Measurements from ENCODE around the gene ZDHHC5.
A peak's percentile ranks its signal among the peaks of the same experiment; 100 is the strongest.

The ZDHHC5 gene

GRCh38 chr11:57667736-57668433 lies at the start of gene ZDHHC5 (continued):
- no peak for TF ChIP-seq ZNF404 (tag by site-specific recombination; IDR thresholded peaks at IDR 0.05)
- no peak for TF ChIP-seq ZNF521 (tag by site-specific recombination; IDR thresholded peaks at IDR 0.05)
- no peak for TF ChIP-seq GLI4 (tag by site-specific recombination; IDR thresholded peaks at IDR 0.05)
- TF ChIP-seq, protein P1, sequence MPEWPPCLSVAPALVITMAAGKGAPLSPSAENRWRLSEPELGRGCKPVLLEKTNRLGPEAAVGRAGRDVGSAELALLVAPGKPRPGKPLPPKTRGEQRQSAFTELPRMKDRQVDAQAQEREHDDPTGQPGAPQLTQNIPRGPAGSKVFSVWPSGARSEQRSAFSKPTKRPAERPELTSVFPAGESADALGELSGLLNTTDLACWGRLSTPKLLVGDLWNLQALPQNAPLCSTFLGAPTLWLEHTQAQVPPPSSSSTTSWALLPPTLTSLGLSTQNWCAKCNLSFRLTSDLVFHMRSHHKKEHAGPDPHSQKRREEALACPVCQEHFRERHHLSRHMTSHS (tag by site-specific recombination; IDR thresholded peaks at IDR 0.05) = no peak
- peak; percentile 86 for TF ChIP-seq KLF16 (tag by site-specific recombination; IDR thresholded peaks at IDR 0.05)
- no peak for TF ChIP-seq ZNF623 (tag by site-specific recombination; IDR thresholded peaks at IDR 0.05)
- TF ChIP-seq ZNF266 (tag by site-specific recombination; IDR thresholded peaks at IDR 0.05; ENCODE audit: low read depth) = no peak
- TF ChIP-seq ZNF366 (tag by site-specific recombination; conservative IDR thresholded peaks at IDR 0.05) = no peak
- no peak for TF ChIP-seq ZNF830 (tag by site-specific recombination; IDR thresholded peaks at IDR 0.05; ENCODE audit: low read depth)
- TF ChIP-seq, protein P2, sequence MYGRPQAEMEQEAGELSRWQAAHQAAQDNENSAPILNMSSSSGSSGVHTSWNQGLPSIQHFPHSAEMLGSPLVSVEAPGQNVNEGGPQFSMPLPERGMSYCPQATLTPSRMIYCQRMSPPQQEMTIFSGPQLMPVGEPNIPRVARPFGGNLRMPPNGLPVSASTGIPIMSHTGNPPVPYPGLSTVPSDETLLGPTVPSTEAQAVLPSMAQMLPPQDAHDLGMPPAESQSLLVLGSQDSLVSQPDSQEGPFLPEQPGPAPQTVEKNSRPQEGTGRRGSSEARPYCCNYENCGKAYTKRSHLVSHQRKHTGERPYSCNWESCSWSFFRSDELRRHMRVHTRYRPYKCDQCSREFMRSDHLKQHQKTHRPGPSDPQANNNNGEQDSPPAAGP (tag by site-specific recombination; IDR thresholded peaks at IDR 0.05) = no peak
- TF ChIP-seq ZNF37A (tag by site-specific recombination; IDR thresholded peaks at IDR 0.05) = no peak
- TF ChIP-seq WT1 (tag by site-specific recombination; IDR thresholded peaks at IDR 0.05) = no peak; the same call in 1 of the 2 replicates
- no peak for TF ChIP-seq ZXDB (tag by site-specific recombination; IDR thresholded peaks at IDR 0.05)
- peak; percentile 21; the same call in 1 of the 2 replicates for TF ChIP-seq EGR2 (tag by site-specific recombination; IDR thresholded peaks at IDR 0.05; ENCODE audit: low read depth)
- no peak for TF ChIP-seq ZNF48 (tag by site-specific recombination; IDR thresholded peaks at IDR 0.05)
- no peak for TF ChIP-seq ZNF610 (tag by site-specific recombination; IDR thresholded peaks at IDR 0.05; ENCODE audit: borderline replicate concordance)
- no peak for TF ChIP-seq ZNF629 (tag by site-specific recombination; IDR thresholded peaks at IDR 0.05)
- TF ChIP-seq ZNF501 (tag by site-specific recombination; IDR thresholded peaks at IDR 0.05) = peak; percentile 49; the same call in 1 of the 2 replicates
- TF ChIP-seq, protein P3, sequence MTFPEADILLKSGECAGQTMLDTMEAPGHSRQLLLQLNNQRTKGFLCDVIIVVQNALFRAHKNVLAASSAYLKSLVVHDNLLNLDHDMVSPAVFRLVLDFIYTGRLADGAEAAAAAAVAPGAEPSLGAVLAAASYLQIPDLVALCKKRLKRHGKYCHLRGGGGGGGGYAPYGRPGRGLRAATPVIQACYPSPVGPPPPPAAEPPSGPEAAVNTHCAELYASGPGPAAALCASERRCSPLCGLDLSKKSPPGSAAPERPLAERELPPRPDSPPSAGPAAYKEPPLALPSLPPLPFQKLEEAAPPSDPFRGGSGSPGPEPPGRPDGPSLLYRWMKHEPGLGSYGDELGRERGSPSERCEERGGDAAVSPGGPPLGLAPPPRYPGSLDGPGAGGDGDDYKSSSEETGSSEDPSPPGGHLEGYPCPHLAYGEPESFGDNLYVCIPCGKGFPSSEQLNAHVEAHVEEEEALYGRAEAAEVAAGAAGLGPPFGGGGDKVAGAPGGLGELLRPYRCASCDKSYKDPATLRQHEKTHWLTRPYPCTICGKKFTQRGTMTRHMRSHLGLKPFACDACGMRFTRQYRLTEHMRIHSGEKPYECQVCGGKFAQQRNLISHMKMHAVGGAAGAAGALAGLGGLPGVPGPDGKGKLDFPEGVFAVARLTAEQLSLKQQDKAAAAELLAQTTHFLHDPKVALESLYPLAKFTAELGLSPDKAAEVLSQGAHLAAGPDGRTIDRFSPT (tag by site-specific recombination; IDR thresholded peaks at IDR 0.05) = 0 out of 2 replicates have a peak, but pooled peaks have one; percentile 16
- TF ChIP-seq ZSCAN18 (tag by site-specific recombination; IDR thresholded peaks at IDR 0.05) = no peak
- no peak for TF ChIP-seq ZNF248 (tag by site-specific recombination; IDR thresholded peaks at IDR 0.05)
- no peak for TF ChIP-seq ZNF416 (tag by site-specific recombination; IDR thresholded peaks at IDR 0.05)
- TF ChIP-seq, protein P4, sequence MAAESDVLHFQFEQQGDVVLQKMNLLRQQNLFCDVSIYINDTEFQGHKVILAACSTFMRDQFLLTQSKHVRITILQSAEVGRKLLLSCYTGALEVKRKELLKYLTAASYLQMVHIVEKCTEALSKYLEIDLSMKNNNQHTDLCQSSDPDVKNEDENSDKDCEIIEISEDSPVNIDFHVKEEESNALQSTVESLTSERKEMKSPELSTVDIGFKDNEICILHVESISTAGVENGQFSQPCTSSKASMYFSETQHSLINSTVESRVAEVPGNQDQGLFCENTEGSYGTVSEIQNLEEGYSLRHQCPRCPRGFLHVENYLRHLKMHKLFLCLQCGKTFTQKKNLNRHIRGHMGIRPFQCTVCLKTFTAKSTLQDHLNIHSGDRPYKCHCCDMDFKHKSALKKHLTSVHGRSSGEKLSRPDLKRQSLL (tag by site-specific recombination; IDR thresholded peaks at IDR 0.05) = no peak
- TF ChIP-seq ZNF544 (tag by site-specific recombination; IDR thresholded peaks at IDR 0.05) = no peak
- TF ChIP-seq ZFP37 (tag by site-specific recombination; IDR thresholded peaks at IDR 0.05) = no peak
- peak; percentile 81 for TF ChIP-seq SP2 (tag by site-specific recombination; IDR thresholded peaks at IDR 0.05)
- no peak for TF ChIP-seq ZNF426 (tag by site-specific recombination; IDR thresholded peaks at IDR 0.05)
- peak; percentile 95 for TF ChIP-seq ZBTB11 (tag by site-specific recombination; conservative IDR thresholded peaks at IDR 0.05; ENCODE audit: low read depth)
- peak; percentile 38; the same call in 1 of the 2 replicates for TF ChIP-seq SP7 (tag by site-specific recombination; IDR thresholded peaks at IDR 0.05)
- 0 out of 2 replicates have a peak, but pooled peaks have one; percentile 34 for TF ChIP-seq KLF1 (tag by site-specific recombination; IDR thresholded peaks at IDR 0.05)
- no peak for TF ChIP-seq ZNF311 (tag by site-specific recombination; IDR thresholded peaks at IDR 0.05; ENCODE audit: borderline replicate concordance)
- no peak for TF ChIP-seq ZNF600 (tag by site-specific recombination; IDR thresholded peaks at IDR 0.05)

All from HEK293 (cell line).